HG03060 (cell line): ENCODE data around the gene MACROH2A2.
"Not testable (repeated sequence)": the region's sequence is repeated elsewhere in the genome, so short reads cannot be mapped to it uniquely, and the experiment has no call there.

Experiments
- ATAC-seq: cut with Tn5 transposase; IDR thresholded peaks from one replicate; pipeline ENCODE4 v1.9.1; 2021; ENCODE audit warnings: low read depth, moderate number of reproducible peaks; ENCODE audit not compliant: unreplicated experiment

MACROH2A2 gene

DNA sequence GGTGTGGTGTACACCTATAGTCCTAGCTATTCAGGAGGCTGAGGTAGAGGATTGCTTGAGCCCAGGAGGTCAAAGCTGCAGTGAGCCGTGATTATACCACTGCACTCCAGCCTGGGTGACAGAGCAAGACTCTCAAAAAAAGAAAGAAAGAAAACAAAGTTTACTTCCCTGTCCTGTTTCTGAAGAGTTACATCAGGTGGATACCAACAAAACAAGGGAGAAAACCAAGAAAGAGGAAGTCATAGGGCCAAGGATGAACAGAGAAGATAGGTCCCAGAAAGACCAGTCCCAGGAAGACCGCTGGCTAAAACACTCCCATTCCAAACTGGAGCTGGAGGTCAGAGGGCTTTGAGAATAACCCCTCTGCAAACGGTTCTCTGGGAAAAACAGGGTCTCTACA is 13.5 kb downstream of the MACROH2A2 start:
- no peak for ATAC-seq

DNA sequence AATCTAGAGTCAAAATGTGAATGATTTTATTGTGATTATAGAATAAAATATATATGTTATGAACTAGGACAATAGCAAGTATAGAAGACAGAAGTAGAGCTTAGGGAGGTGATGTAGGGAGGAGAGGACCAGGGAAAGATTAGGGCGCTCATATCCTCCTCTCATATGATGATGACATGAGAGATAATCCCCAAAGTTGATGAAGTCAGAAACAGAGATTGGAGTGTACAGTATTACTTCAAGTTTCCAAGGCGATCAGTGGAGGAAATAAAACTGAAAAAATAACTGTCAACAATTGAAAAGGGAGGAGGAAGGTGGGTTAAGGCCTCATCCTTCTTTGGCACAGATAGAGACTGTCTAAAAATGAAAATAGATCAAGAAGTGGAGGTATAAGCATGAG is 14.9 kb downstream of the MACROH2A2 start:
- no peak for ATAC-seq

DNA sequence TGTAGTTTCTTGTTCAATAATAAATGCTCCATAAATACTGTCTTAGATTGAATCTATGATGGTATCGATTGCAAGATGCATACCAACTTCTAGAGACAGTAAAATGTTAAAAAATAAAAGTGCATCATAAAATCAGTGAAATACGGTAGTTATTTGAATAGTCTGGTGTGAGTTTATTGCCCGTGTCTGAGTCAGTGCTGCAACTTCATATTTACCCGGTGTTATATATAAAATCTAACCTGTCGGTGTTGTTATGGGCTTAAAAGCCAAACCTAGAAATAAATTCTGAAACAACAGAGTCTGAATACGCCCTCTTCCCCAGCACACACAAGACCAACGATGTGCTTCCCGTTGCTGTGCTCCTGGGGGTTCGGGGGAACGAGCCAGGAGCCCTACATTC is 16.3 kb downstream of the MACROH2A2 start:
- ATAC-seq, result no peak

DNA sequence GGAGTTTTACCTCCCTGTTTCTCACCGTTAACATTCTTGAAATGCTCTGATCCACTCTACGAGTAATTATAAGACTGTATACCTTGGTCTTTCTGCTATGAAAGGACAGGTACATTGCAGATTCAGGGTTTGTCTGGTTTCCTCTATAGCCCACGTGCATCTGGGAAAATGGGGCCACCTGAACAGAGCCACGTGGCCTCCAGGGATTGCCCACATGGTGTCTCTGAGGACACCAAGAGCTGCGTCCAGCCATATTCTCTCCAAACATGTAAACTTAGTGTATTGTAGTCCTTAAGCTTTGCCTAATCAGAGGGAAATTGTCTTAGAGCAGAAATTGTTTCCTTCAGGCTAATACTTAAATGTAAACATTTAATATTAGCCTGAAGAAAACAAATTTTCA is 16.7 kb downstream of the MACROH2A2 start:
- no peak for ATAC-seq

DNA sequence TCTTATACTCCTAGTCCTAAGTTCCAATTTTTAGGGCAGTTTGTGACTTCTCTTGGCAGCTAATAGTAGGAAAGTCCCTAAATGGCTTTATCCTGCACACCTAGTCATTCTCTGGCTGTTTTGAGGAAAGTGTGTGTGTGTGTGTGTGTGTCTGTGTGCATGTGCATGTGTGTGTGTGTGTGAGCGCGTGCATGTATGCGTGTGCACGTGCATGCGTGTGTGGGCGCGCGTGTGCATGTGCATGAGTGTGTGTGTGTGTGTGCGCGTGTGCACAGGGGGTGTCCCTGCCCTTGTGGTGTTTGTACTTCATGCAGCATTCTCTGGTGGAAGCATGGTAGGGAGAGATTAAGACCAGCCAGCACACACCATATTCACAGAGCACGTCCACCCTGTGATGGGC is 18.2 kb downstream of the MACROH2A2 start:
- no peak for ATAC-seq

DNA sequence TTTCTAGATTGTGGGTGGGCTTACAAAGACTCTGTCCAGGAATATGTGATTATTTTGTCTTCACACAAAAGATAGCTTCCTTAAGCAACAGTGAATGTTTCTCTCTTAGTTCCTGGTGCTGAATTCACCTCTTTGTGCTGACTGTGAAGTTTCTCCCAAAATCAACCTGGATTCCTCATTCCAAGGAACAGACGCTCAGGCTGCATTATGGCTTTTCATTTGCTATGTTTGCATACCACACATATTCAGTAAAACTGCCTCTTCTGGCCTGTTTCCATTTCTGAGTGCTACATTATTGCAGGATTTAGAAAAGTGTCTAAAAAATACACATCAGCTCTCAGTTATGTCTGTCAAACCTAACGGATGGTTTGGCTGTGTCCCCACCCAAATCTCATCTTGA is 21.5 kb downstream of the MACROH2A2 start:
- no peak for ATAC-seq

DNA sequence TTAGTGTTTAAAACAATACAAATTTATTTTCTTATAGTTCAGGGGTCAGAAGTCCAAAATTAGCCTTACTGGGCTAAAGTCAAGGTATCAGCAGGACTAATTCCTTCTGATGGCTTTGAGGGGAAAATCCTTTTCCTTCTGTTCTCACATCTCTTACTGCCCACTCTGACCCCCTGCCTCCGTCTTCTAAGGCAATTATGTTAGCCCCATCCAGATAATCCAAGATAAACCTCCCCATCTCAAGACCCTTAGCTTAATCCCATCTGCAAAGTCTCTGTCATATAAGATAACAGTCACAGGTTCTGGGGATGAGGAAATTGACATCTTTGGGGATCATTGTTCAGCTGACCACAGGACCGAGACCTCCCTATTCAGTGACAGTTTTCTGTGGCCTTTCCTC is 22.3 kb downstream of the MACROH2A2 start:
- ATAC-seq, result no peak

DNA sequence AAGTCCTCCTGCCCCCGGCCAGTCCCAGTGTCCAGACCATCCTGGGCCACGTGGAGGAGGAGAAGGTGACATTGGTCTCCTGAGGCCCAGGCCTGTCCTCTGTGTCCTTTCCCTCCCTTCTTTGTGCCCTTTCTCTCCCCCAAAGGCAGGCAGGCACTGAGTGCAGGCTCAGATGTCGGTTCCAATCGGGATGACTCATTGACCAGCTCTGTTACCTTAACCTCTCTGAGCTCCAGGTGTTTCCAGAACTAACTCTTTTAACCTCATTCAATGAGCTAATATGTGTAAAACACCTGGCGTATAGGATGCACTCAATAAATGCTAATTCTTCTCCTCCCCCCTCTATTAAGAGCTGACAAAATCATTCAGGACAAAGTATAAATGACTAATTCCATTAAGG is 25.7 kb downstream of the MACROH2A2 start:
- no peak for ATAC-seq

DNA sequence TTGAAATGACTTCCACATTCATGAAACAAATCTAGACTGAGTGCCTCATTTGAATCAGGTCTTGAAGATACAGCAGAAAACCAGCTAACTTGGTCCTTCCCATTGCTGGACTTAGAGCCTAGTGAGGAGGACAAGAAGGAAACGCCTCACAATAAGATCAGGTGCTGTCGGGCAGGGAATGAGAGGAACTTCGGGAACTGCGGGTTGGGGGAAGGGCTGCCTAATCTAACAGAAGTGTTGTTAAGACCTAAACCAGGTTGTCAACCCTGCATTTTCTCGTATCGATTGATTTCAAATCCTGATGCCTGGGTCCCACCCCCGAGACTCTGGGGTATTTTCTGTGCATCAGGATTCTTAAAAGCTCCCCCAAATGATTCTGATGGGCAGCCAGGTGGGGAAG is 26.3 kb downstream of the MACROH2A2 start:
- ATAC-seq, result no peak

DNA sequence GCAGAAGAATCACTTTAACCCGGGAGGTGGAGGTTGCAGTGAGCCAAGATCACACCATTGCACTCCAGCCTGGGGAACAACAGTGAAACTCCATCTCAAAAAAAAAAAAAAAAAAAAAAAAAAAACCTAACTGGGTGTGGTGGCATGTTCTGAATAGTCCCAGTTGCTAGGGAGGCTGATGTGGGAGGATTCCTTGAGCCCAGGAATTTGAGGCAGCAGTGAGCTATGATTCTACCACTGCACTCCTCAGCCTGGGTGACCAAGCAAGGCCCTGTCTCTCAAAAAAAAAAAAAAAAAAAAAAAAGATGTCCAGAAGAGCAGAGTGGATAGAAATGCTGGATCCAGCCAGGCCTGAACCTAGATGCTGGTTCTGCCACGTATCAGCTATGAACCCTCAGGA is 28.1 kb downstream of the MACROH2A2 start:
- not testable (repeated sequence) for ATAC-seq

DNA sequence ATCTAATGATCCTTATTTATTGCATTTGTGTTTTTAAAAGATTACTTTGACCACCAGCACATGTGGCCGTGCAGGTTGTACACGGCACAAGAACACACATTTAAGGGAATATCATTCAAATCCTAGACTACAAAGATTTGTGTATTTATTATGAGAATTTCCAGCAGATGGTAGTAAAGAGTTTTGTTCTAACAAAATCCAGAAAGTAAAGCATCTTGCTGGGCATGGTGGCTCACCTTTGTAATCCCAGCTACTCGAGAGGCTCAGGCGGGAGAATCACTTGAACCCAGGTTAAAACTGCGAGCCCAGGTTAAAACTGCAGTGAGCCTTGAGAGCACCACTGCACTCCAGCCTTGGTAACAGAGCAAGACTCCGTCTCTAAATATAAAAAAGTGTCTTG is 31.5 kb downstream of the MACROH2A2 start:
- no peak for ATAC-seq

DNA sequence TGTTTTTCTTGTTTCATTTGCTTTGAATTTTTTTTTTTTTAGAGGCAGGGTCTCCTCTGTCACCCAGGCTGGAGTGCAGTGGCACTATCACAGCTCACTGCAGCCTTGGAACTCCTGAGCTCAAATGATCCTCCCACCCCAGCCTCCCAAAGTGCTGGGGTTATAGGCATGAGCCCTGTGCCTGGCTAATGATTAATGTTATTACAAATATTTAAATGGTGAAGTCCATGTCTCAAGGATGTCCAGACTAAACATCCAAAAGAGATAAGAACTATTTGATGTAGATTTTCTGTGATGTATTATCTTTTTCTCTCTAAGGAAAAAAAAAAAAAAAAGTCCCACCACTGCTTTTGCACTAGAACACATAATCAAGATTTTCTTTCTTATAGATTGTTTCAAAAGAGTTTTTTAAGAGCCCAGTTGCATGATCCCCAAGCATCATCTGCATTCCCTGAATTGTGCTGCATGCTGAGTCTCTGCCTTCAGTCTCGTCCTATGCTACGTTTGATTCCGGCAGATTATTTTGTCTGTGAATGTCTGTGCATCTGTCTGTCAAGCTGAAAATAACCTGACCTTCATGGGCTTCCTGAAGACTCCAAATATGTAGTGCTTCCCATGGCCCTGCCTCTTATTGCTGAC is 33.4 kb downstream of the MACROH2A2 start:
- ATAC-seq, result no peak

DNA sequence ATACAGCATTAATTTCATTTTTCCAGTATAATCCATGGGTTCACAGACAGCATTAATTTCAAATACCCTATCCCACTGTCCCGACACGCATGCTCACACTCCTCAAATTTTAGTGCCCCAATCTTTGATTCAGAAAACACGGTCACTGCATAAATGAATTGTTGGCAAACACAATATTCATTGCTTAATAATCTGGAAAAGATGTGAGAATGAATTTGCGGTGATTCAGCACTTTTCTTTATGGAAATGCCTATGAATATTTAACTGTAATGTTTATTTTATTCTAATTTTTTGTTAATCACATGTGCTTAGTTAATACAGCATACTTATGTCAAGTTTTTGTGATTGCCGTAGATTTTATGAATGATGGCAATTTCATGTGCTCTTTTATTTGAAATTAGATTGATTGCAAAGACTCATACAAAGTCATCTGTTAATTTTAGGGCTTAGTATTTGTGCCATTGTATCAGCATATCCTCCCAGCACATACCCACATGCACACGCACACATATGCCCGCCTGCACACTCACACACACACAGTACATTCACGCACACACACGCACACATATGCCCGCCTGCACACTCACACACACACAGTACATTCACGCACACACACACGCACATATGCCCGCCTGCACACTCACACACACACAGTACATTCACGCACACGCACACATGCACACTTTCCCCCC is 35.1 kb downstream of the MACROH2A2 start:
- no peak for ATAC-seq

DNA sequence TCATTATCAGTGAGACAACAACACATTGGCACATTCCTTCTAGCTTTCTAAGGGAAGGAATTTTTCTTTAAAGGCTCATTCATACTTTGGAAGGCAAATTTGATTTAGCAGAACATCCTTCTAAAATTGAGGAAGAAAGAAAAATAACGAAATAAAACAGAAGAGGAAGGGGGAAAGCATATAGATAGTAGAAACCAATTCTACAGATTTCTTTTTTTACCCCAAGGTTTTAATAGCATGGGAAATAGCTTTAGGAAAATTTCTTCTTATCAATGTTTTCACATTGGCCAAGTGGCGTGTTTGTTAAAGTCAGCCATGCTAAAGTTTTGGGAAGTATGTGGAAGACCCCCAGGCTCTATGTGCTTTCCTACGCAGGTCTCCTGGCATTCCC is 35.7 kb downstream of the MACROH2A2 start:
- ATAC-seq, result no peak

DNA sequence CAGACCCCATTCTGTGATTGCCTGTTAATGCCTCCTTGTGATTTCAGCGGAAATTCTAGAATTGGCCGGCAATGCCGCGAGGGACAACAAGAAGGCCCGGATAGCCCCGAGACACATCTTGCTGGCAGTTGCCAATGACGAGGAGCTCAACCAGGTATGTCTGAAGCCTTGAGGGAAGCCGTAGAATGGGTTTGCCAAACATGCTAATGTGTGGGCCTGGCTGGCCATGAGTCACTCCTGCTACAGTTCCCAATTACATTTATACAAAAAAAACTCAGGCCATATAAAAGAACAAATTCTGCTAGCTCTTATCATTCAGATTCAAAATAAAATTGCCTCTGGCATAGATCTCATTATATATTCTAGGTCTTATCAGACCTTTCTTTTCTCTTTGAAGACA is 37.4 kb downstream of the MACROH2A2 start:
- no peak for ATAC-seq

DNA sequence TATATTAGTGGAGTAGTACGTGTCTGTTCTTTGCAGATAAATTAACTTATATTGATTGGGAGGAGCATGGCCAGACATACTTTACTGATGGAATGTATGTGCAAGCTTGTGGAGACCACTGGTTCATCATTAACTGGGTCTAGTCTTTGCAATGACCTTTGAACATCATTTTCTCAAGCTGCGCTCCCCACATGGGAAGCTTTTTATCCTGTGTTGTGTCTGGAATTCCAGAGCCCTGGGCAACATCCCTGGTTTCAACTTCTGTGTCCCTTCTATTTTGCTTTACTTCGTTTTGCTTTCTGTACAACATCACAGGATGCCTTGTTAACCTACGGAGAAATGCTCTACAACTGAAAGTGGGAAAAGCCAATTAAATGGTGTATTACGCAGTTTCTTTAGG is 38.3 kb downstream of the MACROH2A2 start:
- no peak for ATAC-seq

DNA sequence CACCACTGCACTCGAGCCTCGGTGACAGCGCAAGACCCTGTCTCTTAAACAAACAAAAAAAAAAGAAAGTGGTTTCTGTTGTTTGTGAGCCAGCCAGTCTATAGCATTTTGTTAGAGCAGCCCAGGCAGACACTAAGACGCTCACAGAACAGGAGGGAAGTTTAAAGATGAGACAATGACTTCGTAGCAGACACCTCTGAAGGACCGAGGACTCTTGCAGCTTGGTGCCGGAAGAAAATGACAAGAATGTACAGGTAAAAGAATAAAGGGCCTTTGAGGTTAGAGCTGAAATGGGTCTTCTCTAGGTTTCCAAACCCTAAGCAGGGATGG is 39.7 kb downstream of the MACROH2A2 start:
- ATAC-seq, result no peak

DNA sequence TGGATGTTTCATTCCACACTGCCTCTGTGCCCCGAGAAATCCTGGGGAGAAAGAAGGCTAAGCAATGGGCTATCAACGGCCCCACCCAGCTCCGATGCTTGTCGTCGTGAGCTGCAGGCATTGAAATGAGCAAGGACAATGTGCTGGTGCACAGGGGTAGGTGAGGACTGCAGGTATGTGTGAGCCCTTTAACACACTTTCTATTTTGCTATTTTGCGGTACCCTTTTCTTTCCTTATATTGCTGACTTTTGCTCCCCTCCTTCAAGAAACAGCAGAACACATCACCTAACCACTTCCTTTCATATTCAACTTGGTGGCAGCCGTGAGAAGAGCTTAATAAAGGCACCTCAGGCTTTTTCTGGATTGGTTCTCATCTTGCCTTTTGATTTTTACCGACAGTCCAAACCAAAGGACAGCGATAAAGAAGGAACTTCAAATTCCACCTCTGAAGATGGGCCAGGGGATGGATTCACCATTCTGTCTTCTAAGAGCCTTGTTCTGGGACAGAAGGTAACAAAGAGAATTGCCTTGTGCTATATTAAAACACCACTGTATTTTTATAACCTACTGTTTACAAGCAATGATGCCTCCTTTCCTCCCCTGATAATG is 40.8 kb downstream of the MACROH2A2 start:
- no peak for ATAC-seq

DNA sequence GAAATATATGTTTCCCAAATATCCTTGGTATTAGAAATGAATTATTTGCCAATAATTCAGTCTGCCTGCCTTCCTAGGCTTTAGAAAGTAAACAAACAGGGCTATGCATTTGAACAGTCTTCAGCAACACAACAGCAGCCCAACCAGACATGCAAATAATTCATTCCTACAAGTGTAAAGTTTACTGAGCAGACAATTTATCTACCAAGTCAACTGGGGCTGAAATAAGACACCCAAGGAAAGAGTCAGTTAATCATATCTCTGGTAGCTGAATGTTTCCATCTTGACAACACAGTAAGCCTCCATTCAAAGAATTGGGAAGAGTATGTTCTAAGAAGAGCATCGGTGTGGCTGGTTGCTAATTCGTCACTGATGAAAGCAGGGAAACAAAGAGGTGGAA is 41.6 kb downstream of the MACROH2A2 start:
- ATAC-seq, result no peak

DNA sequence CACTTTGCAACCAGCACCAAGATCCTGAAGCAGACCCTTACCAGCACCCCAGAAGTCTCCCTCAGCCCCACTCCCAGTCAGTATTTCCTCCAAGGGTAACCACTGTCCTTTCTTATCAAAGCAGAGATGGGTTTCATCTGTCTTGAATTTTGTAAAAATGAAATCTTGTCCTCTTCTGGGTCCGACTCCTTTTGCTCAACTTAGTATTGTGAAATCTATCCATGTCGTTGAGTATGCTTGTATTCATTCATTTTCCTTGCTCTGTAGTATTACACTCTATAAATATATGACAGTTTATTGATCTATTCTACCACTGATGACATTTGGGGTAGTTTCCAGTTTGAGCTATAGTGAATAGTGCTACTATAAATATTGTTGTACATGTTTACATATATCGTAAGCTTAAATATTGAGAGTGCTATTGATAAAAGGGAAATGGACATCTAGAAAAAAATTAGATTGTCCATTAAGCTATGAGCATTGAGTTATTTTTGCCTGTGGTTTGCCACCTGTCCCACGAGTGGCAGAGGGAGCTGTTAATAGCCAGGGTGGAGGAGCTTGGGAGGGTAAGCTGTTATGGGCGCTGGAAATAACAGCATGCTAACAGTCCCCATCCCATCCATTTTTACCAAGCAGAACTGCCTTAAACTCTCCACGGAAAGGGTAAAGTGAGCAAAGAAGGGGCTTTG is 43.5 kb downstream of the MACROH2A2 start:
- no peak for ATAC-seq

DNA sequence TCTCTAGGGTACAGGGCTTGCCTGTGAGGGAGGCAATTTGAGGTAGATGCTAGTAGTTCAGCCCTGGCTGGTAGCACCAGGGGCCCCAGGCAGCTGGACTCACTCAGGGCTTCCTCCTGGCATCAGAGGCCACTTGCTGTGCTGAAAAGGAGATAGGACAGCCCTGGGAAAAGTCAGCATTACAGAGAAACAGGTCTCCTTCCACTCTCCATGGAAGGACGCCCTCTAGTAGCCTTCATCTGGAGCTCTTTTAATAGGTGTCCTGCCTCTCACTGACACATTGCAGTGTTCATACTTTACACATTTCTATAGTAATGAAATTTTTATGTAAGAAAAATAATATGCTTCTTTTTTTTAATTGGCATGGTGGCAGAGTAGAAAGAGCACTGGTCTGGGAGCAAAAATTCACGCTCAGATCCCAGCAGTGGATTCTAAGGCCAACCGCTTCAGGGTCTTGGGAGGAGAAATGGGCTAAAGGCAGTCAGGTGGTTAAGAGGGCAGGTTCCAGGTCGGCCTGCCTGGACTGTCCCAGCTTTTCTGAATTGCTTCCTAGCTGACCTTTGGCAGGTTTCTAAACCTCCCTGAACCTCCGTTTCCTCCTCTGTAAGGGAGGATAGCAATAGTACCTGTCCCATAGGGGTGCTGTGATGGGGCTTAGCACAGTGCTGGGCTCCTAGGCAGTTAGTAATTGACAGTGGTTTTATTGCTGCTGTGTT is 44.2 kb downstream of the MACROH2A2 start:
- no peak for ATAC-seq
